ENCODE data around the gene ZBTB47.

- TF ChIP-seq POLR2AphosphoS5 (IDR thresholded peaks at IDR 0.05), result no peak
- TF ChIP-seq POLR2A (IDR thresholded peaks at IDR 0.05), result no peak
Observed at GRCh38 chr3:42656680-42657610, 3.4 kb downstream of the ZBTB47 start.
